ENCODE measurements around the gene PCDH1.

DNA sequence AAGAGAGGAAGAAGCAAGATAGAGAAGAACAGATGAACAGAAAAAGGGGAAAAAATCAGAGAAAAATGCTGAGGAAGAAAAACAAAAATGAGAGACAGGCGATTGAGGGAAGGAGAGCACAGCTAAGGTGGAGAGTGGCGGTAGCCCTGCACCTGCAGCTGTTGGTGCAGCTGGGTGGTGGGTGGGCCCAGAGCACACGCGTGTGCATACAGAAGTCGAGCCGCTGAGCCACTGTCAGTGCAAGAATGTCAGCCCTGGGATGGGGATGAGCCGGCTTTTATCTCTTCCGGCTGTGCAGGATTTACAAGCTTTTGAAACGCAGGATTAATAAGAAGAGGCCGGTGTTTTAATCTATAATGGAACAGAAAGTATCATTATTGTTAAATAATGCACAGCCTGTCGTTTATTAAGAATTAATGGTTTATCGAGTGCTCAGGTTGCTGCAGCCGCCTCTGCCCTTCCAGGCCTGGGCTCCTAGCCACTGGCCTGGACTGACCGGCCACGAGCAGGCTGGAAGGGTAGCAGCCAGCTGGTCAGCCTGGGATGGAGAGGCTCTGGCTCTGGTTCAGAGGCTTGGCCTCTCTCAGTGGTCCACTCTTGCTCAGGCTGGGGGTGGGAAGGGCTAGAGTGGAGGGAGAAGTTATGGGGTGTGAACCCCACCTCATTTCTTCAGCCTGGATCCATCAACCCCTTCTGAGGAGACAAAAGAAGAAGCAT is 68.7 kb downstream of the PCDH1 start:
- no peak for TF ChIP-seq CTCF (conservative IDR thresholded peaks at IDR 0.05; ENCODE audit: low read depth, low read length)
- no peak for TF ChIP-seq EZH2 (IDR thresholded peaks at IDR 0.05; ENCODE audit: borderline replicate concordance, low read depth, low read length, poor library complexity, severe bottlenecking)

Measured in A673 (cell line).